MM.1S (cell line): ENCODE measurements around the gene UBE2E1.

Experiments
- CTCF ChIP-seq: fragments of 300-600 bp; sonication (generic); IDR thresholded peaks from 2 replicates; pipeline ENCODE4 v1.5.1; 2016; ENCODE audit warnings: antibody characterized with exemption, low read length, mixed read lengths
- EZH2phosphoT487 ChIP-seq: fragments of 300-600 bp; sonication (generic); IDR thresholded peaks from 2 replicates; pipeline ENCODE4 v1.6.1; 2018; ENCODE audit warnings: antibody characterized with exemption, low read length

- TF ChIP-seq CTCF, result no peak
- TF ChIP-seq EZH2phosphoT487, result no peak
These were observed 9.2 kb upstream of the UBE2E1 start for GRCh38 chr3:23796518-23796917.
